DND-41 (cell line): ENCODE data around the gene SNUPN.

Source experiments
- CTCF ChIP-seq: IDR thresholded peaks from 2 replicates; pipeline ENCODE4 v1.5.1; 2012; ENCODE audit warnings: borderline replicate concordance, low read length, moderate library complexity, mild to moderate bottlenecking; ENCODE audit not compliant: poor library complexity, severe bottlenecking; ENCODE audit errors: extremely low read depth
- EZH2 ChIP-seq: IDR thresholded peaks from 3 replicates; pipeline ENCODE4 v1.6.1; 2012; ENCODE audit warnings: borderline replicate concordance, low read depth, mild to moderate bottlenecking, moderate library complexity, low read length, inconsistent platforms; ENCODE audit not compliant: severe bottlenecking

DNA sequence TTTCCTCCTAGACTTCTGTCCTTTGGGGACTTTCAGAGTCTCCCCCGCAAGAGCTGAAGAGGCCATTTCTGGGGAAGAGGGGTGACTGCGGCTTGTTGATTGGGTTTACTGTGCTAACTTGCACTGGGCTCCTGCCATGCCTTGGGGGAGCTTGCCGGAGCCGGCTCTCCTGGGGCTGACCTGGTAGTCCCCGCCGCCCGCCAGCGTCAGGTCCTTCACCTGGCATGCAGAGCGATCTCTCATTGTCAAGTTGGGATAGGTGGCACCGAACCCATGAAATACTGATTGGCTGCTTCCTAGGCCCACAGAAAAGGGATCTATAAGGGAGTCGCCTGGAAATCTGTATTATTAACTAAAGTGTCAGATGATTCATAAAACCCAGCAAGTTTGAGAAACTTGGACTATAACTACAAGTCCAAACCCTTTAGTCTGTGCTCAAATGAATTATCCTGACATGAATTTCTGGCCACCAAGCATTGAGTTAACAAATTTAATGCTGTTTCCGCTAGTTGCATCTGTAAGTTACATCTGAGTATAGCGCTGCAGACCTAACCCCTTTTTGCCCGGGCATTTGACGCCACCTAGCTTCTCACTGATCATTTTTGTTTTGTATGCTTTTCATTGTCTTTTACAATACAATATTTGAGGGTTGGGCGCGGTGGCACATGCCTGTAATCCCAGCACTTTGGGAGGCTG, 15.1 kb upstream of the SNUPN start:
- peak; percentile 69 for TF ChIP-seq CTCF
- TF ChIP-seq EZH2 = no peak
